HepG2 (cell line): ENCODE data around the gene AGPAT3. TPM values are rescaled to one million over a fixed set of nuclear protein-coding genes. Genes with fewer than 3 reads are reported as not detected.
A peak's percentile ranks its signal among the peaks of the same experiment; 100 is the strongest.

Experiments used
- ATF3 ChIP-seq: sonication (generic); formaldehyde crosslinking; IDR thresholded peaks from 2 replicates; pipeline ENCODE4 v1.4.0; 2020; ENCODE audit warnings: missing genetic modification reagents
- EP300 ChIP-seq, 3 experiments: sonication (generic) in 1 of 3; formaldehyde crosslinking in 1 of 3; IDR thresholded peaks; 2 replicates each; pipeline versions ENCODE4 v1.5.1 to v1.6.1; 2011 to 2020; ENCODE audit warnings: low read depth in 2 of 3, low read length in 2 of 3, borderline replicate concordance in 1 of 3, improper control_type of control experiment in 1 of 3, mild to moderate bottlenecking in 1 of 3, missing genetic modification reagents in 1 of 3, moderate library complexity in 1 of 3
- HIVEP1 ChIP-seq: sonication (generic); formaldehyde crosslinking; IDR thresholded peaks from 2 replicates; pipeline ENCODE4 v1.4.0; 2020; ENCODE audit warnings: mild to moderate bottlenecking, missing genetic modification reagents
- KDM2A ChIP-seq: sonication (generic); formaldehyde crosslinking; IDR thresholded peaks from 2 replicates; pipeline ENCODE4 v1.4.0; 2020; ENCODE audit warnings: low read depth, missing genetic modification reagents, borderline replicate concordance
- MAFF ChIP-seq: IDR thresholded peaks from 2 replicates; pipeline ENCODE4 v1.6.1; 2011; ENCODE audit warnings: low read depth, low read length, improper control_type of control experiment
- MAZ ChIP-seq, 2 experiments: sonication (generic) in 1 of 2; formaldehyde crosslinking in 1 of 2; IDR thresholded peaks; 2 replicates each; pipeline versions ENCODE4 v1.5.0 to v1.6.1; 2012 to 2020; ENCODE audit warnings: low read depth in 2 of 2, mild to moderate bottlenecking in 2 of 2, borderline replicate concordance in 1 of 2, improper control_type of control experiment in 1 of 2, low read length in 1 of 2, missing genetic modification reagents in 1 of 2, moderate library complexity in 1 of 2
- MBNL3 ChIP-seq: fragments of 250-450 bp; sonication (Bioruptor Pico); conservative IDR thresholded peaks from 2 replicates; pipeline ENCODE4 v1.8.0; 2022; ENCODE audit warnings: mild to moderate bottlenecking, inconsistent platforms
- RARA ChIP-seq: IDR thresholded peaks from 2 replicates; pipeline ENCODE4 v1.6.1; 2016; ENCODE audit warnings: missing genetic modification reagents, missing compliant biosample characterization
- SALL1 ChIP-seq: sonication (generic); formaldehyde crosslinking; IDR thresholded peaks from 2 replicates; pipeline ENCODE4 v1.8.0; 2022; ENCODE audit warnings: mild to moderate bottlenecking, missing genetic modification reagents
- SOX13 ChIP-seq, 3 experiments: fragments of 450-650 bp in 1 of 3; sonication (generic) in 1 of 3; formaldehyde crosslinking in 1 of 3; IDR thresholded peaks in 2 of 3; conservative IDR thresholded peaks in 1 of 3; 2 replicates each; pipeline versions ENCODE4 v1.5.0 to v1.6.1; 2016 to 2020; ENCODE audit warnings: antibody characterized with exemption in 1 of 3, mild to moderate bottlenecking in 1 of 3, missing compliant biosample characterization in 1 of 3, missing genetic modification reagents in 1 of 3, moderate library complexity in 1 of 3
- SYNCRIP ChIP-seq: fragments of 200-400 bp; formaldehyde crosslinking; IDR thresholded peaks from 2 replicates; pipeline ENCODE4 v1.6.1; 2018; ENCODE audit warnings: mild to moderate bottlenecking, low read depth, low read length; ENCODE audit not compliant: insufficient read depth
- YEATS4 ChIP-seq: sonication (generic); formaldehyde crosslinking; IDR thresholded peaks from 2 replicates; pipeline ENCODE4 v1.4.0; 2020; ENCODE audit warnings: missing genetic modification reagents, borderline replicate concordance
- ZEB1 ChIP-seq: IDR thresholded peaks from 2 replicates; pipeline ENCODE4 v1.6.1; 2012; ENCODE audit warnings: mild to moderate bottlenecking, low read depth, inconsistent platforms; ENCODE audit not compliant: insufficient replicate concordance
- ZFP90 ChIP-seq: sonication (generic); formaldehyde crosslinking; IDR thresholded peaks from 2 replicates; pipeline ENCODE4 v1.8.0; 2022; ENCODE audit warnings: missing genetic modification reagents, mild to moderate bottlenecking, inconsistent platforms, borderline replicate concordance
- ZFY ChIP-seq: sonication (generic); formaldehyde crosslinking; IDR thresholded peaks from 2 replicates; pipeline ENCODE4 v1.4.0; 2020; ENCODE audit warnings: missing genetic modification reagents
- ZNF563 ChIP-seq: sonication (generic); formaldehyde crosslinking; IDR thresholded peaks from 2 replicates; pipeline ENCODE4 v1.8.0; 2022; ENCODE audit warnings: mild to moderate bottlenecking, moderate library complexity, missing genetic modification reagents
- polyA plus RNA-seq, 8 experiments: library from polyadenylated mRNA; depleted of rRNA in 3 of 8; stranded (reverse) in 7 of 8; unstranded in 1 of 8; fragments of >200 nt; fragmentation: Illumina TruSeq in 4 of 8; extraction: Trizol in 4 of 8; gene quantifications; 2 replicates each; pipeline versions ENCODE4 v1.2.1 to v1.2.3, GENCODE V29; 2011 to 2016; ENCODE audit warnings: low read depth in 4 of 8, missing spikeins in 1 of 8, mixed read lengths in 1 of 8; ENCODE audit not compliant: insufficient read depth in 1 of 8
- total RNA-seq, 5 experiments: library from RNA; depleted of rRNA; stranded (reverse); fragments of >200 nt; fragmentation: Illumina TruSeq; extraction: Trizol; gene quantifications; 2 replicates each; pipeline ENCODE4 v1.2.3, GENCODE V29; 2016; ENCODE audit warnings: low read depth in 1 of 5

The AGPAT3 gene
- total and polyA plus RNA-seq, 2 of the 13 experiments (the other 11 are each of a cell fraction or from before 2014, with no cell fraction given) = 32.2 to 54.4 TPM

- TF ChIP-seq ZNF563 = no peak
- no peak for TF ChIP-seq MBNL3 (CRISPR knock-in tag)
- TF ChIP-seq MAZ (IDR thresholded peaks at IDR 0.05; ENCODE audit: borderline replicate concordance, low read depth, low read length) = peak; percentile 43; the same call in 1 of the 2 replicates
- no peak for TF ChIP-seq MAZ (CRISPR knock-in tag; IDR thresholded peaks at IDR 0.05; ENCODE audit: low read depth)
- peak; percentile 34; the same call in 1 of the 2 replicates for TF ChIP-seq RARA (CRISPR knock-in tag)
- peak; percentile 81 for TF ChIP-seq ATF3 (CRISPR knock-in tag)
- 0 out of 2 replicates have a peak, but pooled peaks have one; percentile 15 for TF ChIP-seq HIVEP1
- TF ChIP-seq EP300 (IDR thresholded peaks at IDR 0.05; ENCODE audit: low read depth in 2 of 2, low read length in 2 of 2) = peak in 1 of 2 experiments; percentile 17; a peak in 1 of 4 replicates
- TF ChIP-seq EP300 (CRISPR knock-in tag; IDR thresholded peaks at IDR 0.05; ENCODE audit: borderline replicate concordance) = no peak
- peak; percentile 26; the same call in 1 of the 2 replicates for TF ChIP-seq ZFY
- no peak for TF ChIP-seq YEATS4 (CRISPR knock-in tag)
- no peak for TF ChIP-seq SYNCRIP
- TF ChIP-seq SOX13 (IDR thresholded peaks at IDR 0.05) = no peak
- peak in 1 of 2 experiments; percentile 20; a peak in 1 of 4 replicates for TF ChIP-seq SOX13 (CRISPR knock-in tag; conservative IDR thresholded peaks at IDR 0.05 in 1 of 2, IDR thresholded peaks at IDR 0.05 in 1 of 2)
- peak; percentile 75 for TF ChIP-seq ZEB1
- peak; percentile 14; the same call in 1 of the 2 replicates for TF ChIP-seq SALL1 (CRISPR knock-in tag)
- peak; percentile 49; the same call in 1 of the 2 replicates for TF ChIP-seq MAFF
- no peak for TF ChIP-seq ZFP90 (CRISPR knock-in tag)
- TF ChIP-seq KDM2A (CRISPR knock-in tag) = peak; percentile 29; the same call in 1 of the 2 replicates
- TF ChIP-seq, all 625 proteins: peak for 41
These were observed 19.2 kb downstream of the AGPAT3 start (continued) for GRCh38 chr21:43884012-43884860.
